Measurements from ENCODE around the gene SAMSN1. TPM values are rescaled to one million over a fixed set of nuclear protein-coding genes. Genes with fewer than 3 reads are reported as not detected.
"Not testable (repeated sequence)": the region's sequence is repeated elsewhere in the genome, so short reads cannot be mapped to it uniquely, and the experiment has no call there.

Gene SAMSN1
- total RNA-seq, 1 donor from 2014 or later: 115 TPM

- intact Hi-C loops (cut with micrococcal nuclease): loop anchor here (1.0 to 5.0 kb wide), 6 partner anchors 9 to 204 kb away; partner anchors contain the start of genes HSPA13 and SAMSN1
Observed at GRCh38 chr21:14533499-14534428, 12.4 kb downstream of the SAMSN1 start.

GRCh38 chr21:14531757-14532316 is 14.3 kb downstream of the SAMSN1 start:
- intact Hi-C loops (cut with micrococcal nuclease): loop anchor here (5.0 kb wide), 2 partner anchors 150 to 205 kb away; partner anchors contain the start of gene HSPA13

- intact Hi-C loops (cut with micrococcal nuclease): loop anchor here (5.0 kb wide), 2 partner anchors 148 to 207 kb away; partner anchors contain the start of gene HSPA13
Observed at GRCh38 chr21:14530592-14530991, 15.5 kb downstream of the SAMSN1 start.

GRCh38 chr21:14528815-14529214 is 17.3 kb downstream of the SAMSN1 start:
- intact Hi-C loops (cut with micrococcal nuclease): no loop called here

- intact Hi-C loops (cut with micrococcal nuclease): no loop called here
Observed at GRCh38 chr21:14527696-14528652, 18.1 kb downstream of the SAMSN1 start.

GRCh38 chr21:14526836-14527695 is 19.0 kb downstream of the SAMSN1 start:
- intact Hi-C loops (cut with micrococcal nuclease): no loop called here

GRCh38 chr21:14526199-14526598 is 19.9 kb downstream of the SAMSN1 start:
- intact Hi-C loops (cut with micrococcal nuclease): no loop called here

GRCh38 chr21:14523234-14523633 is 22.9 kb downstream of the SAMSN1 start:
- intact Hi-C loops (cut with micrococcal nuclease): loop anchor here (1.0 to 5.0 kb wide), 2 partner anchors 11 to 76 kb away; no protein-coding TSS in a partner anchor

GRCh38 chr21:14522736-14523135 is 23.4 kb downstream of the SAMSN1 start:
- intact Hi-C loops (cut with micrococcal nuclease): loop anchor here (1.0 to 5.0 kb wide), 2 partner anchors 12 to 75 kb away; no protein-coding TSS in a partner anchor

GRCh38 chr21:14520535-14520934 is 25.6 kb downstream of the SAMSN1 start:
- intact Hi-C loops (cut with micrococcal nuclease): loop anchor here (5.0 kb wide), 1 partner anchor 73 kb away; no protein-coding TSS in a partner anchor

GRCh38 chr21:14519000-14519399 is 27.1 kb downstream of the SAMSN1 start:
- intact Hi-C loops (cut with micrococcal nuclease): no loop called here

GRCh38 chr21:14513804-14514203 is 32.3 kb downstream of the SAMSN1 start:
- intact Hi-C loops (cut with micrococcal nuclease): no loop called here

- intact Hi-C loops (cut with micrococcal nuclease): not testable (repeated sequence)
Observed at GRCh38 chr21:14506859-14507457, 39.2 kb downstream of the SAMSN1 start.

GRCh38 chr21:14500873-14501272 is 45.2 kb downstream of the SAMSN1 start:
- intact Hi-C loops (cut with micrococcal nuclease): no loop called here

GRCh38 chr21:14499316-14499715 is 46.8 kb downstream of the SAMSN1 start:
- intact Hi-C loops (cut with micrococcal nuclease): no loop called here

GRCh38 chr21:14497825-14498224 is 48.3 kb downstream of the SAMSN1 start:
- intact Hi-C loops (cut with micrococcal nuclease): no loop called here

- intact Hi-C loops (cut with micrococcal nuclease): no loop called here
Observed at GRCh38 chr21:14495075-14495474, 51.0 kb downstream of the SAMSN1 start.

GRCh38 chr21:14494181-14494580 is 51.9 kb downstream of the SAMSN1 start:
- intact Hi-C loops (cut with micrococcal nuclease): not testable (repeated sequence)

GRCh38 chr21:14493731-14494130 is 52.4 kb downstream of the SAMSN1 start:
- intact Hi-C loops (cut with micrococcal nuclease): no loop called here

- intact Hi-C loops (cut with micrococcal nuclease): no loop called here
Observed at GRCh38 chr21:14492931-14493330, 53.2 kb downstream of the SAMSN1 start.

Measured in T-helper 2 cell treated with Interferon-gamma antibody and Interleukin-4, amounts not matched to agents 100 ng/mL and 5 ng/mL, for 36 hours (primary cell).